GM23338 (cell line): ENCODE data around the gene RAB11A. TPM values are rescaled to one million over a fixed set of nuclear protein-coding genes. Genes with fewer than 3 reads are reported as not detected.

ENCODE experiments used
- ATAC-seq: fragments of 200-7000 bp; cut with Tn5 transposase; 3 replicates; pipeline ENCODE4 v1.9.1; 2020
- DNase-seq: peaks from one replicate; pipeline ENCODE4 v3.0.0-alpha.2; 2015; ENCODE audit warnings: low spot score
- H2AFZ ChIP-seq: fragments of 200-600 bp; sonication (generic); 2 replicates; pipeline ENCODE4 v1.8.0; 2016; ENCODE audit warnings: antibody characterized with exemption, mild to moderate bottlenecking, moderate library complexity
- H3F3A ChIP-seq: fragments of 200-600 bp; sonication (generic); replicated peaks from 2 replicates; pipeline ENCODE4 v1.8.0; 2017; ENCODE audit warnings: antibody characterized with exemption, mixed run types, low read depth
- H3K27ac ChIP-seq: fragments of 200-600 bp; sonication (generic); 2 replicates; pipeline ENCODE4 v1.6.1; 2016; ENCODE audit warnings: low read depth
- H3K27me3 ChIP-seq: fragments of 200-600 bp; sonication (generic); 2 replicates; pipeline ENCODE4 v1.8.0; 2016; ENCODE audit warnings: mild to moderate bottlenecking, mixed run types, moderate library complexity; ENCODE audit not compliant: insufficient read depth
- H3K36me3 ChIP-seq: fragments of 200-600 bp; sonication (generic); 2 replicates; pipeline ENCODE4 v1.8.0; 2016; ENCODE audit warnings: mild to moderate bottlenecking; ENCODE audit not compliant: insufficient read depth
- H3K4me1 ChIP-seq: fragments of 200-600 bp; sonication (generic); 2 replicates; pipeline ENCODE4 v1.8.0; 2016; ENCODE audit warnings: mild to moderate bottlenecking, moderate library complexity; ENCODE audit not compliant: insufficient read depth
- H3K4me2 ChIP-seq: fragments of 200-600 bp; sonication (generic); 2 replicates; pipeline ENCODE4 v1.7.1; 2017; ENCODE audit warnings: mixed run types
- H3K4me3 ChIP-seq: fragments of 200-600 bp; sonication (generic); 2 replicates; pipeline ENCODE4 v1.6.1; 2016; ENCODE audit warnings: mixed run types
- H3K79me2 ChIP-seq: fragments of 200-600 bp; sonication (generic); replicated peaks from 2 replicates; pipeline ENCODE4 v1.8.0; 2017; ENCODE audit warnings: mild to moderate bottlenecking; ENCODE audit not compliant: insufficient read depth
- H3K9me2 ChIP-seq: fragments of 200-600 bp; sonication (generic); 2 replicates; pipeline ENCODE4 v1.8.0; 2017; ENCODE audit not compliant: insufficient read depth
- H4K20me1 ChIP-seq: fragments of 200-600 bp; sonication (generic); replicated peaks from 2 replicates; pipeline ENCODE4 v1.8.0; 2017; ENCODE audit warnings: mild to moderate bottlenecking; ENCODE audit not compliant: insufficient read depth
- H3K27ac Mint-ChIP-seq: 2 replicates; pipeline ENCODE4 v1.8.0; 2020; ENCODE audit warnings: inconsistent platforms, mild to moderate bottlenecking, moderate library complexity, mixed read lengths
- H3K27me3 Mint-ChIP-seq: 3 replicates; pipeline ENCODE4 v1.8.0; 2022; ENCODE audit warnings: low read depth, mild to moderate bottlenecking, moderate library complexity, mixed read lengths, inconsistent platforms; ENCODE audit not compliant: insufficient read depth, poor library complexity
- H3K36me3 Mint-ChIP-seq: 3 replicates; pipeline ENCODE4 v1.8.0; 2021; ENCODE audit warnings: low read depth, mild to moderate bottlenecking, inconsistent platforms, moderate library complexity, mixed read lengths
- H3K4me1 Mint-ChIP-seq: 3 replicates; pipeline ENCODE4 v1.8.0; 2020; ENCODE audit warnings: mild to moderate bottlenecking, inconsistent platforms, mixed read lengths
- H3K4me3 Mint-ChIP-seq: 3 replicates; pipeline ENCODE4 v1.8.0; 2021; ENCODE audit warnings: moderate library complexity, mild to moderate bottlenecking, inconsistent platforms, mixed read lengths
- H3K9me3 Mint-ChIP-seq: 3 replicates; pipeline ENCODE4 v1.8.0; 2020; ENCODE audit warnings: moderate library complexity, mild to moderate bottlenecking, inconsistent platforms, mixed read lengths
- CREB1 ChIP-seq: fragments of 250-450 bp; sonication (Bioruptor Pico); IDR thresholded peaks from 2 replicates; pipeline ENCODE4 v1.5.0; 2020; ENCODE audit warnings: low read depth, mild to moderate bottlenecking, moderate library complexity
- CTCF ChIP-seq, 2 experiments: fragments of 200-600 bp in 1 of 2; sonication (generic) in 1 of 2; conservative IDR thresholded peaks; 2 replicates each; pipeline versions ENCODE4 v1.5.1 to v1.6.1; 2016 to 2017; ENCODE audit warnings: antibody characterized with exemption in 2 of 2, low read depth in 2 of 2, mild to moderate bottlenecking in 2 of 2, moderate library complexity in 1 of 2
- ETS1 ChIP-seq: IDR thresholded peaks from 2 replicates; pipeline ENCODE4 v1.6.1; 2016; ENCODE audit warnings: antibody characterized with exemption
- EZH2 ChIP-seq: fragments of 200-600 bp; sonication (generic); IDR thresholded peaks from one replicate; pipeline ENCODE4 v1.8.0; 2017; ENCODE audit warnings: antibody characterized with exemption, mild to moderate bottlenecking, low read depth; ENCODE audit not compliant: unreplicated experiment
- EZH2phosphoT487 ChIP-seq: fragments of 200-600 bp; sonication (generic); IDR thresholded peaks from one replicate; pipeline ENCODE4 v1.8.1; 2018; ENCODE audit warnings: antibody characterized with exemption; ENCODE audit not compliant: unreplicated experiment
- JUNB ChIP-seq: IDR thresholded peaks from one replicate; pipeline ENCODE4 v1.6.1; 2016; ENCODE audit warnings: antibody characterized with exemption; ENCODE audit not compliant: unreplicated experiment
- NANOG ChIP-seq: IDR thresholded peaks from 2 replicates; pipeline ENCODE4 v1.6.1; 2016; ENCODE audit warnings: antibody characterized with exemption, borderline replicate concordance
- POLR2AphosphoS5 ChIP-seq: IDR thresholded peaks from 2 replicates; pipeline ENCODE4 v1.6.1; 2016; ENCODE audit warnings: antibody characterized with exemption, low read depth
- STAT1 ChIP-seq: IDR thresholded peaks from one replicate; pipeline ENCODE4 v1.6.1; 2016; ENCODE audit warnings: antibody characterized with exemption; ENCODE audit not compliant: unreplicated experiment
- ZNF114 ChIP-seq: fragments of 250-450 bp; sonication (Bioruptor Pico); IDR thresholded peaks from 2 replicates; pipeline ENCODE4 v1.5.0; 2020; ENCODE audit warnings: mild to moderate bottlenecking, moderate library complexity
- ZNF331 ChIP-seq: fragments of 250-450 bp; sonication (Bioruptor Pico); IDR thresholded peaks from 2 replicates; pipeline ENCODE4 v1.5.0; 2020; ENCODE audit warnings: low read depth, mild to moderate bottlenecking, moderate library complexity
- ZNF462 ChIP-seq: fragments of 250-450 bp; sonication (Bioruptor Pico); IDR thresholded peaks from 2 replicates; pipeline ENCODE4 v1.5.0; 2020; ENCODE audit warnings: mild to moderate bottlenecking, moderate library complexity
- polyA plus RNA-seq: library from polyadenylated mRNA; unstranded; fragments of >200 nt; fragmentation: Nextera tagmentation; extraction: Ambion mirVana; gene quantifications from 2 replicates; pipeline ENCODE4 v1.2.1, GENCODE V29; 2016
- total RNA-seq: library from RNA; depleted of rRNA; stranded (reverse); fragments of >200 nt; shearing (Covaris generic); gene quantifications from 2 replicates; pipeline ENCODE4 v1.2.3, GENCODE V29; 2014

Gene RAB11A
- total and polyA plus RNA-seq, 2 experiments from 2014 or later: 251 to 369 TPM

GRCh38 chr15:65920825-65921309 lies 51.6 kb downstream of the RAB11A start:
- no peaks in the 10 kb centered on the region for H3K36me3 ChIP-seq
- H3K27me3 Mint-ChIP-seq: peaks cover 4% of the 10 kb centered on the region
- no peak overlapping the region for H3K4me3 ChIP-seq

More at GRCh38 chr15:65920825-65921309, 51.6 kb downstream of the RAB11A start:
- no peak overlapping the region for H3K4me2 ChIP-seq
- no peaks in the 10 kb centered on the region for H3K36me3 Mint-ChIP-seq
- H2AFZ ChIP-seq: no peak overlapping the region
- H3K79me2 ChIP-seq: no peaks in the 10 kb centered on the region
- DNase-seq (no peak), ATAC-seq (no peak)
- H3F3A ChIP-seq: no peaks in the 10 kb centered on the region
- no peaks in the 10 kb centered on the region for H3K9me2 ChIP-seq
- H3K4me3 Mint-ChIP-seq: no peak overlapping the region
- no peak overlapping the region for H3K27ac Mint-ChIP-seq
- no peaks in the 10 kb centered on the region for H3K4me1 ChIP-seq
- H3K27me3 ChIP-seq: no peaks in the 10 kb centered on the region
- H3K9me3 Mint-ChIP-seq: no peaks in the 10 kb centered on the region
- H3K27ac ChIP-seq: no peak overlapping the region
- peaks cover 24% of the 10 kb centered on the region for H3K4me1 Mint-ChIP-seq
- H4K20me1 ChIP-seq: no peaks in the 10 kb centered on the region
- TF ChIP-seq ZNF114 (CRISPR knock-in tag) (no peak), CTCF (conservative IDR thresholded peaks at IDR 0.05; ENCODE audit: low read depth in 2 of 2) (no peak), POLR2AphosphoS5 (no peak), NANOG (no peak), ZNF331 (no peak), EZH2phosphoT487 (no peak), CREB1 (CRISPR knock-in tag) (no peak), JUNB (no peak), EZH2 (no peak), ETS1 (no peak), ZNF462 (CRISPR knock-in tag) (no peak), STAT1 (no peak)
